ENCODE results near the gene LIPN.

LIPN gene

DNA sequence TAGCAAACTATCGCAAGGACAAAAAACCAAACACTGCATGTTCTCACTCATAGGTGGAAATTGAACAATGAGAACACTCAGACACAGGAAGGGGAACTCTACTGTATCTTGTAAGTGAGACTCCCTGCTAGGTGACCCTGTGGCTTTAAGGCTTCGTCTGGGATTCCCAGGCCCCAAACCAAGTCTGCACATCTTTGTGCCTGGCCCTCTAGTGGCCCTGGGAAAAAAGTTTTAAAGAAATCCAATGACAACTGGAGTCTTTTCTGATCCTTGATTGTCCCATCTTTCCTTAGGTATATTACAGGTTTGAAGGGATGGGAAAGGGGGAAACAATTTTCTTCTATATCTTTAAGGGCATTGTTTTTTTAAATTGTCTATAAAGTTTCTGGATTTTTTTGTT, 32.1 kb downstream of the LIPN start:
- peak; percentile 42 for TF ChIP-seq CTCF (IDR thresholded peaks at IDR 0.05; ENCODE audit: control insufficient read depth, extremely low read depth, insufficient read depth)
- DNase-seq (ENCODE audit: low read depth), result no peak
- no peak overlapping the region for H3K4me3 ChIP-seq (ENCODE audit: low read depth, low read length)

- DNase-seq (ENCODE audit: low read depth), result no peak
- H3K4me3 ChIP-seq (ENCODE audit: low read depth, low read length), result no peak overlapping the region
- no peak for TF ChIP-seq CTCF (IDR thresholded peaks at IDR 0.05; ENCODE audit: control insufficient read depth, extremely low read depth, insufficient read depth)
Measured at GRCh38 chr10:88792661-88793060, 32.8 kb downstream of the LIPN start.

GRCh38 chr10:88793712-88794299, 34.0 kb downstream of the LIPN start:
- TF ChIP-seq CTCF (IDR thresholded peaks at IDR 0.05; ENCODE audit: control insufficient read depth, extremely low read depth, insufficient read depth), result no peak
- no peak overlapping the region for H3K4me3 ChIP-seq (ENCODE audit: low read depth, low read length)
- no peak for DNase-seq (ENCODE audit: low read depth)

- DNase-seq (ENCODE audit: low read depth), result no peak
- no peak overlapping the region for H3K4me3 ChIP-seq (ENCODE audit: low read depth, low read length)
- TF ChIP-seq CTCF (IDR thresholded peaks at IDR 0.05; ENCODE audit: control insufficient read depth, extremely low read depth, insufficient read depth), result no peak
Measured at GRCh38 chr10:88794731-88795130, 34.9 kb downstream of the LIPN start.

DNA sequence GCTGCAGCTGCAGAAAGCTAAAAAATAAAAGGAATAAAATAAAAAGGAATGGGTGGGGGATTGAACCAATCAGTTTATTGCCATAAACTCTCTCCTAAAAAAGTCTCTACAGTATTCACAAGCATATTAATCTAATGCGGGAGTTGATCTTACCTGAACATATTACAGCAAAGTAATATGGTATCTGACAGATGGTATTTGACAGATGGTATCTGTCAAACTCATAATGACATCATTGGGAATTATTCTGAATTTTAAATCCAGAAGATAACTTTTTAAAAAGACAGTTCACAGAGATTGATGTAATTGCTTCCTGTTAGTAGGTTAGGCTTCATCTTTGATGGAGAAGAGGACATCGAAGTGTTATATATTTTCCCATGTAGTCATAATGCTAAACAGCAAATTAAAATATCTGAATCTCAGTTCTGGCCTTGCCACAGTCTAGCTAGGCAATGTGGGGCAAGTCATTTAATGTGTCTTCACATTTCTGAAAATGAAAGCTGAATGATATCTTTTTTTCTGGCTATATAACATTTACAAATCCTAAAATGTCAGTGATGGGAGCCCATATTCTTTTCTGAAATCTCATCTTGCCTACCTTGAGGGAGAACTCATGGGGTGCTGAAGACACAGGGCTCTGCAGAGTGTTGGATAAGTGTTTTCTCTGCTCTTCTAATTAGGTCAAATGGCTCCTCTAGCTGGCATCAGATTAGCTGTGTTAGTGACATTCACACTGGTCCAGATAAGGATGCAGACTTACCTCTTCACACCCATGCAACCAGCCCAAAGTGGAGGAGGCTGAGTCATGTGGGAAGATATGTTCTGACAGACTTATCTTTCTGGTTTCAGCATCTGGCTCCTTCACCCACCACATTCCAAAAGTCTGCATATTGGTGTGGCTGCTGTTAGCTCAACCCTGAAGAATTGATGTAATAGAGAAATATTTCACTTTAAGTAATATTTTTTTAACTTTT, 40.6 kb downstream of the LIPN start:
- H3K4me3 ChIP-seq (ENCODE audit: low read depth, low read length), result no peak overlapping the region
- no peak for DNase-seq (ENCODE audit: low read depth)
- TF ChIP-seq CTCF (IDR thresholded peaks at IDR 0.05; ENCODE audit: control insufficient read depth, extremely low read depth, insufficient read depth), result no peak

DNA sequence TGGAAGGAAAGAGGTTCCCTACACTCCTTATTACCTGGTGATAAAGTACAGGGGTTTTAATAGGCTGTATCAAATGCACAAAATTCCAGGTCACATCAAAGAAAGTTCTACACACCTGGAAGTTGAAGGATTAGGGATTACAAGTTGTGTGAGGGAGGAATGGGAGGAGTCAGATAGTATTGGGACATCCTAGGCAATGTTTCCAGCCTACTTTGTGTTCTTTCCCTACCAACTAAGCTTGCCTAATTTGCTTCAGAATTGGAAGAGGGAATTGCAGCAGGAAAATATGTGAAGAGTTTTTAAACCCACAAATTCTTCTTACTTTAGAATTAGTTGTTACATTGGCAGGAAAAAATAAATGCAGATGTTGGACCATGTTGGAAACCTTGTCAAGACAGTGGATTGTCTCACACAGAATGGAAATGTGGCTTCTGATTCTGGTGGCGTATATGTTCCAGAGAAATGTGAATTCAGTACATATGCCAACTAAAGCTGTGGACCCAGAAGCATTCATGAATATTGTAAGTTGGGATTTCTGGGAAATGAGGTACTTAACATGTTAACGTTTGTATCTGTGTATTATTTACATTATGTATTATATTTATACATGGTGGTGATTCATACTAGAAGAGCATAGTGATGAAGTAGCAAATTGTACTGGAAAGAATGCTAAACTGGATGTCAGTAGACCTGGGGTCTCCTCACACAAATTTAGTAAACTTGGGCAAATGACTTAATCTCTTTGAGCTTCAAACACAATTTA, 42.9 kb downstream of the LIPN start, which contains the start of gene LIPM:
Gene LIPM (plus strand): TSS at position 208 of the 763 bp plus-strand sequence. CDS start 167 bp downstream, at position 375.
- no peak within 1 kb of the TSS for H3K4me3 ChIP-seq (ENCODE audit: low read depth, low read length)
- no peak for DNase-seq (ENCODE audit: low read depth)
- TF ChIP-seq CTCF (IDR thresholded peaks at IDR 0.05; ENCODE audit: control insufficient read depth, extremely low read depth, insufficient read depth), result no peak

Data from LNCaP clone FGC (cell line).